NCI-H1436 (cell line): ENCODE data around the gene EPS8L3.
A peak's percentile ranks its signal among the peaks of the same experiment; 100 is the strongest.
"Not testable (repeated sequence)": the region's sequence is repeated elsewhere in the genome, so short reads cannot be mapped to it uniquely, and the experiment has no call there.

Experiments used
- DNase-seq: peaks from one replicate; lab custom pipeline; 2025; lab: John Stamatoyannopoulos, UW

Gene EPS8L3, protein sequence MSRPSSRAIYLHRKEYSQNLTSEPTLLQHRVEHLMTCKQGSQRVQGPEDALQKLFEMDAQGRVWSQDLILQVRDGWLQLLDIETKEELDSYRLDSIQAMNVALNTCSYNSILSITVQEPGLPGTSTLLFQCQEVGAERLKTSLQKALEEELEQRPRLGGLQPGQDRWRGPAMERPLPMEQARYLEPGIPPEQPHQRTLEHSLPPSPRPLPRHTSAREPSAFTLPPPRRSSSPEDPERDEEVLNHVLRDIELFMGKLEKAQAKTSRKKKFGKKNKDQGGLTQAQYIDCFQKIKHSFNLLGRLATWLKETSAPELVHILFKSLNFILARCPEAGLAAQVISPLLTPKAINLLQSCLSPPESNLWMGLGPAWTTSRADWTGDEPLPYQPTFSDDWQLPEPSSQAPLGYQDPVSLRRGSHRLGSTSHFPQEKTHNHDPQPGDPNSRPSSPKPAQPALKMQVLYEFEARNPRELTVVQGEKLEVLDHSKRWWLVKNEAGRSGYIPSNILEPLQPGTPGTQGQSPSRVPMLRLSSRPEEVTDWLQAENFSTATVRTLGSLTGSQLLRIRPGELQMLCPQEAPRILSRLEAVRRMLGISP

DNA sequence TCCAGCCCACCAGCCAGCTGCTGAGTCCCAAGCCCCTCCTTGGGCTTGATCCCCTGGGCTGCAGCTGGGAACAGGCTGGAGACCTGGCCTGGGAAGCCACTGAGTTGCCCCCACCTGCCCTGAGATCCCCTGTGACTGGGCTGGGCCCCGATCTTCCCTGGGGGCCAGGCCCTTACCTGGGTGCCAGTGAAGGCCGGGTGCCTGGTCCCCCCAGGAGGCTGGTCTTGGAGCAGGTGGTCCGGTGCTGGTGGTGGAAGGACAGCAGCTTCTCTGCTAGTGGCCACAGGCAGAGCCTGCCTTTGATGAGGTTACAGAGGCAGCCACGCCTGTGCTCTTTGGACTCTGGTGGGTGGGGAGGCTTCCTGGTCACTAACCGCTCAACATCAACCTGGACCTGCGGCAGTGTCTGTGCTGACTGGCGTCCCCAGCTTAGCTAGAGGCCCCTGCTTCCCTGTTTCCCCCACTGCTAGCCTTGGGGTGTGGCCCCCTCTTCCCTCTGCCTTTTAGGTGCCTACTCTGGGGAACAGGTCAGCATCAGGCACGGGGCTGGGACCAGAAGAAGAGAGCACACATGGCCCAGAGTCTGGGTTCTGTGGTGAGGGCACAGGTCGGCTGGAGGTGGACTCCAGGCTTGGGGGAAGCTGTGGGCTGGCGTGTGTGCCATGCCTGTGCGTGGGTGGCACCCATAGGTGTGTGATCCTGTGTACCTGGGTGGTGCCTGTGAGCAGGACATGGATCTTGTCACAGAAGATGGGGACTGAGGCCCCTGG, at the start of gene EPS8L3:
Gene EPS8L3 (minus strand): TSS at position 278 of the 770 bp plus-strand sequence. CDS start 2,174 bp downstream, outside the sequence.
- no peak for DNase-seq

DNA sequence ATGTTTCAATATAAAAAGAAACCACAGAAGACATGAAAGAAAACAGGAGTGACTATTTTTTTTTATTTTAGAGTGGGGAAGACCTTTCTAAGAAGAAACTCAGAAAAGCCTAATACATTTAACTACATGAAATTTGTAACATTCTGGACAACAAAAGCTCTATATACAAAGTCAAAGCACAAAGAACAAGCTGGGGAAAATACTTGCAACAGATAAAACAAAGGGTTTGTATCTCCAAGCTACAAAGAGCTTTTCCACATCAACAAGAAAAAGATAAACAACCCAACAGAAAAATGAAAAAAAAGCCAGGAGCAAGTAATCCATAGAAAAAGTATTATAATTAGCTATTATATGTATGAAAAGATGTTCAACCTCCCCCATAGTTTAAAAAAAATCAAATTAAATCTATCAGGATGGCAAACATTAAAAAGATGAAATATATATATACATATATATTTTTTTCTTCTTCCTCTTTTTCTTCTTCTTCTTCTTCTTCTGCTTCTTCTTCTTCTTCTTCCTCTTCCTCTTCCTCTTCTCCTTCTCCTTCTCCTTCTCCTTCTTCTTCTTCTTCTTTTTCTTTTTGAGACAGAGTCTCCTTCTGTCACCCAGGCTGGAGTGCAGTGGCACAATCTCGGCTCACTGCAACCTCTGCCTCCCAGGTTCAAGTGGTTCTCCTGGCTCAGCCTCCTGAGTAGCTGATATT, 49.1 kb upstream of the EPS8L3 start:
- no peak for DNase-seq

DNA sequence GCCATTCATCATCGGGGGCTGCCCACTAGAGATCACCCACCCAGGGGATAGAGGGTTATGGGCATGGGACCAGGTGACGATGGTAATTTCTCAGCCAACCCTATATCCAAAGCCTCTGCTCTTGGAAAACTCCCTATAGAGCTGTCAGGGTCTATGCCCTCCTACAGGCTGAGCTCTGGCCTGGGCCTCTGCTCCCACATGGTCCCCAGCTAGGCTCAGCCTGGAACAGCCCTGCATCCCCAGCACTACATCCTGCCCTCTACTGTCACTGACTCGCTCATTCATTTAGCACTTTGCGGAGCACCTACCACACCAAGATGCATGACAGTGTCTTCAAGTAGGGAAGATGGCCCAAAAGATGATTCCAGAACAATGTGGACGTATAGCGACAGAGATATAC, 45.0 kb upstream of the EPS8L3 start:
- no peak for DNase-seq

DNA sequence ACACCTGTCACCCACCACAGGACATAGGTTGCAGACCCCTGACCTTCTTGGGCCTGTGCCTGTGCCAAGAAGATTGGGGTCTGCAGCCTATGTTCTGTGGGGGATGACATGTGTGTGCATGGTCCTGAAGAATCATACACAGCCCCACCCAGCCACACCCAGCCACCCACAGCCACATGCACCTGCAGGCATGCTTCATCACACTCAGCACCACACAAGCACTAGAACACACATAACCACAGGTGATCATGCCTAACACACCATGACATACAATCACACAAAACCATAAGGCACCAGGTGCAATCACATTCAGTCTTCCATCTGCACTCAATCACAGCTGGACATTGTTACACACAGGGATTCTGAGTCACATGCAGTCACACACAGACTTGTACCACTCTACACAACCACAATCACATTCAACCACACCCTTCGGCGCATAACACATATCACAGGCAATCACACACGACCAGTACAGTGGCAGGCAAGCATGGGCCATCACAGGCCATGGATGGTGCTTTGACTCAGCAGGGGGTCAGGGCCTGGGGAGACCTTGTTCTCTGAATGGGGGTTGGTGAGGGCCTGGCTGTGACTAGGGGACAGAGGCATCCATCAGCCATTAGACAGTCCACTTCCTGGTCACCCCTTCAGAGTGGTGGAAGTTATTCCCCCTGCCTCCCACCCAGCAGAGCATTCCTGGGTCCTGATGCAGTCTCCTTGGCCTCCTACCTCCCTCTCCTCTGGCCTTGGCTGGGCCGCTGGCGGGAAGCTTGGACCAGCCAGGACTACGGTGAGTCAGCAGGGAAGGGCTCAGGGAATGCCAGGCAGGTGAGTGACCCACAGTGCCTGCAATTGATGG, 44.3 kb upstream of the EPS8L3 start:
- DNase-seq, result no peak

DNA sequence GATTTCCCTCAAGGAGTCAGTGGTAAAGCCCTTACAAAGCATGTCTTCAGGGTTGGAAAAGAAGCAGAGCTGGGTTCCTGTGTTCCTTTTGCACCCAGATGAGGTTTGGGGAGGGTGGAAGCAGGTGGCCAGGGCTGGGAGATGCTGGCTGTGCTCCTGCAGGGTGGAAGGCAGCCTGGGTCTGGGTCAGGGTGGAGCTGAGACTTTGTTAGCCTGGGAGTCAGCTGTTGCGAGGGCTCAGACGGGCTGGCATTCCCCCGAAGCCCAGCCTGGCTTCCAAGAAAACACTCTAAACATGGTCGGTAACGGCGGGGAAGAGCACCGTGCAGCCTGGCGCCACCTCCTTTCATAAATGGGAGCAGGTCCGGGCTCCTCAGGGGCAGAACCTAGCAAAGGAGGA, 43.7 kb upstream of the EPS8L3 start:
- no peak for DNase-seq

DNA sequence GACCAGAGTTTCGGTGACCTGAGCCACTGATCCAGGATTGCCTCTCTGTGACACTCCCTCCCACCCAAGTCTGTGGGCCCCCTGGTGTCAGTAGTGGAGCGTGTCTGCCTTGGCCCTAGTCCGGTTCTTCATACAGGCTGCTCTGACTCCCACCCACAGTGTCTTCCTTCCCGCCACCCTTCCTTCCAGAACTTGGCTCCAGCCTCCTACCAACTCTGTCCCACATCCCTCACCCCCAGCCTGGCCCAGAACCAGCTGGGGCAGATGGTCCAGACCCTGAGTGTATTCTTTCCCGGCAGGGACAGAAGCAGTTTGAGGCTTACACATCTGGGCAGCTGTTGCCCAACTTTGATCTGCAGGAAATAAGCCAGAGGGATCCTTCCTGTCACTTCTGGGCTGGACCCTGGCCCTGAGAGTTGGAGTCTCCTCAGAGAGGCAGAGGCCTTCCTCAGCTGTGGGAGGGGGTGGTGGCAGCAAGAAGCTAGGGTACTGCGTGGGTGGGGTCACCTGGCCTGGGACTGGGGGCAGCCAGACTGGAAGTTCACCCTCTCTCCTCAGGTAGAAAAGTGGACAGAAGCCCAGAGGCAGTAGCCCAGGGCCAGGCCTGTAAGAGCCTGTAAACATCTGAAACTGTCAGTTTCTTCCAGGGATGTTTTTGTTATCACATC, 43.1 kb upstream of the EPS8L3 start:
- DNase-seq, result no peak

DNA sequence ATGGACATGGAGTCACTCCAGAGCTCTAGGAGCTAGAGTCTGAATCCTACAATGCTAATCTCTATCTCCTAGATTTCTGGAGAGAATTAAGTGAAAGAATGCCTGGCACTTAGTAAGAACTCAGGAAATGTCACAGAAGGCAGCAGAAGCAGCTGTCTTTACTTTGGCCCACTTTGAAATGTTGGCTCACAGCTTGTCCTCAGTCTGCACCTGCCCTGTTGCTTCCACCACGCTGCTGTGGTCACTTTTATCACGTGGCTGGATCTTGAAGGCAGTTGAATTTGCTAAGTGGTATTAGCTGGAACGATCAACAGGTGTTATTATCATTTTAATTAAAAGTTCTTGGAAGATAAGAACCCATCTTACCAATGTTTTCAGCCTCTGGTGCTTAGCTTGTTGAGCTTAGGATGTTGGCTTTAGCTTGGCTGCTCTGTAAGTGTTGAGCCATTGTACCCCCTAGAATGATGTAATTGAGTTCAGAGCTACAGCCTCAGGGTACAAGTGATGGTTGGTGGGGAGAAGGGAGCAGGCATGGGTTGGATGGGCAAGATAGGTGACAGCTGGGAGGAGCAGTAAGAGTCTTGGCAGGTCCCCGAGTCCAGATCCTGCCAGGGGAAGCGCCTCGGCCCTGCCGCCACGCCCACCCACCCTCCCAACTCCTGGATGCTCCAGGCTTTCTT, 41.9 kb upstream of the EPS8L3 start:
- no peak for DNase-seq

DNA sequence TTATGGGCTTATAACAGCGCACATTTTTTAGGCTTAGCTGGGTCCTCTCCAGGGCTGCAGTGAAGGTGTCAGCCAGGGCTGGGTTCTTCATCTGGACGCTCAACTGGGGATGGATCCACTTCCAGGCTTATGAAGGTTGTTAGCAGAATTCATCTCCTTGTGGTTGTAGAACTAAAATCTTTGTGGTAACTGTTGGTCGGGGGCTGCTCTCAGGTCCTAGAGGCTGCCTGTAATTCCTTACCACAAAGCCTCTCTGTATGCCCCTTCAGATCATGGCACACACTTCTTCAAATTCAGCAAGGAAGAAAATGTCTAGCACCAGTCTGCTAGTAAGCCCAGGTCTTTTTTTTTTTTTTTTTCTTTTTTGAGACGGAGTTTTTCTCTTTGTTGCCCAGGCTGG, 40.9 kb upstream of the EPS8L3 start:
- no peak for DNase-seq

DNA sequence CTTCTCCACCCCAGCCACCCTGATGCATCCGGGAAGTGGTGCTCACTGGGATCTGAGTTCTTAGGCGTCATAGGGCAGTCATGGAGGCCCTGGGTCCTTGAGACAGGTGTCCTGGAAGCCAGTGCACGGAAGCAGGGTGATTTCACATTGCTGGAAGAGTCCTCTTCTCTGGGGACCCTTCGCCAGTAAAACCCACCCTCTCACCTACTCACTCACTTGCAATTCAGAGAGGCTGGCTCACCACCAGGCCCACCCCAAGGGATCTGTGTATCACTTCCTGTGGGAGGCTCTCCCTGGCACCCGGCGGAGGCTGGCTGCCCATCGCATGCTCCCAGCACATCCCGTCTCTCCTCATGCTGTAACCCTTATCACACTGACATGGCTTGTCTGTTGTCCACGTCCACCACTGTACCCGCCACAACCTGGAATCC, 40.2 kb upstream of the EPS8L3 start:
- DNase-seq, result peak; percentile 52

DNA sequence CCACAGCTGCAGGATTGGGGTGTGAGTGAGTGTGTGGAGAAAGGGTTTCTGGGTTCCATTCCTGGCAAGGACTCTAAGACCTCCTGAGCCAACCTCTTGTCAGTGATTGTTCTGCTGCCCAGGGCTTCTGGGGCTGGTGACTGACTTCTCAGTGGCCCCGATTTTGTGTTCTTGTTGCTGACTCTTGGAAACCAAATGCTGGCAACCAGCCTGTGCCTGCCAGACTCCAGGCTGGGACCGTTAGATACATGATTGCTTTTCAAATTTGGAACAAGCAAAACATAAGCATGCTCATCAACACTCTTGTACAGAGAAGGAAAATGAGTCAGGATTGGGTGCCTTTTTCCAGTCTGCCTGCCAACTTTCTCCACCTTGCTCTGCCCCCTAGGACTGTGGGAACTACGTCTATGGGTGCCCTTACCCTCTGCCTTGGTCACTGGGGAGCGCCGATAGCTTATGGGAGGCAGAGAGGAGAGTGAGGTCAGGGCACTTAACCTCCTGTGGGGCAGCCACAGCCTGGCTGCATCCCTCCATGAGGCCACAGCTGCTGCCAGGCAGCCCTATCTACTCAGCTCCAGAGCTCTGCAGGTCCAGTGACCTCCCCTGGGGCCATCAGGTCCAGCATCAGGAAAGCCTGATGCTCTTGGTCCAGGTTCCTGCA, 39.3 kb upstream of the EPS8L3 start:
- no peak for DNase-seq

DNA sequence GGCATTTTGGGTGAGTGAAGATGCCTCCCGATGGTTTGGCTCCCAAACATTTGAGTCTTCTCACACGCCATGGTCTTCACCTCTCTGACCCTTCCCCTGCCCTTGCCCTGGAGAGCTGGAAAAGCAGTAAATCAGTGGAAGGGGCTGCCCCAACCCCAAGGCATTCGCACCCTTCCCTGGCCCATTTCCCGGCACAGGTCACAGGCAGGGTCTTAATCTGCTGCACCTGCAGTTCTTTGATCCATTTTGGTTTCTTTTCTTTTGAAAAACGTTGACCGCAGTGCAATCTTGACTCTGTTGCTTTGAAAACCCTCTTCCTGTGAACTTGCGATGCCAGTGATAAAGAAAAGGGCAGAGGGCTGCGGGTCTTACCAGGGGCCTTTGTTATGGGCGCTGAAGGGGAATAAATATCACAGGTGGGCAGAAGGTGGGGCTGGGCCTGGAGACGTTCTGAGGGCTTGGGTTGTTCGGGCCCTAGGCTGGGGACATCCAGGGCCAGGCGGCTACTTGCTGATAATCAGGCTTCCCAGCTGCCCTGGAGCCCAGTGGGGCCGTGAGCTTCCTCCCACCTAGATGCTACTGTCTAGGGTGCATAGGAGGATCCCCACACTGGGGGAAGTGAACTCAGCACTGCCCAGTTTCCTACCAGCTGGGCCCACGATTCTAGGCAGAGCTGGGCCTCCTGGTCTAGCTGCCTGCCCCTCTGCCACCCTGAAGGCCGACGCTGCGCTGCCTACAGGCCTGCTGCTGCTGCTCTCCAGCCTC, 38.6 kb upstream of the EPS8L3 start:
- DNase-seq, result no peak

DNA sequence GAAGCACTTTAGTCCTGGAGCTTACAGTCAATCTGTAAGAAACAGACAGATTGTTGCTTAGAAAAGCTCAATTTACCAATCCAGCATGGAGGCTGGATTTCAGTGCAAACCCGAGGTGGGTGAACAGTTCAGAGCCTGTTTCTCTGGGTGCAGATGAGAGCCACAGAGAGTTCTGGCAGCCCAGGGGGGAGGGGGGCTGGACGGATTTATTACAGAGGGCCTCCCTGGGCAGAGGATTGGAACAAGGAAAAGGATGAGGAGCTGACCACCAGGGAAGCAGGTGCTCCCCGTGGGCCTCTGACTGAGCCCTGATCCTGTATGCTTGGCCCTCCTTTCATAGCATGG, 38.0 kb upstream of the EPS8L3 start:
- DNase-seq, result no peak

DNA sequence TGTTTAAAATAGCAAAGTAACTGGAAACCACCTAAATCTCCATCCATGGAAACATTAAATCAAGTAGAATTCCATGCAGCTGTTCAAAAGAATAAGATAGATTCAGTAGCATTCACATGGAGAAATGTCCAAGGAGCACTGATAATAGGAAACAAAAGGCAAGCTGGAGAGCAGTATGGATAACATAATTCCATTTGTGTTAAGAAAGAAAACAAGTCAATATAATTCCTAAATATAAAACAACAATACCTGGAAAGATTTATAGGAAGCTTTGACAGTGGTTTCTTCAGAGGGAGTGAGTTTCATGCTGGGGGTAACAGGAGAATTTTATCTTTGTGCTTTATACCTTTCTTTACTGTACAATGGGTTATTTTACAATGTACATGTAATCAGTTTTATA, 36.6 kb upstream of the EPS8L3 start:
- no peak for DNase-seq

DNA sequence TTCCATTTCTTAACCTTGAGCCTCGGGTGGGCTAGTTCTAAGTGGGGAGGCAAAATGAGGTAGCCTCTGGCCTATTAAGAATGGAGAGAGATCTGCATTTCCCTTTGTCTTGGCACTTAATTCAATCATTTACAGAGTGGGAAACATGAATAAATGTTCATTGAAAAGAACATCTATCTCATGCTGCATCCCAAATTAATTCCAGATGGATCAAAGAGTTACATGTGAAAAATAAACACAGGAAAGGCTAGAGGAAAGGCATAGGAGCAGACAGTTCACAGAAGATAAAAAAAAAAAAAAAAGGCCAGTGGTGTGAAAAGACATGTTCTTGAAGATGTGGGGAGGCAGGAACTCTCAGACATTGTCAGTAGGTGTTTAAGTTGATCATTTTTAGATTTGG, 35.7 kb upstream of the EPS8L3 start:
- no peak for DNase-seq

DNA sequence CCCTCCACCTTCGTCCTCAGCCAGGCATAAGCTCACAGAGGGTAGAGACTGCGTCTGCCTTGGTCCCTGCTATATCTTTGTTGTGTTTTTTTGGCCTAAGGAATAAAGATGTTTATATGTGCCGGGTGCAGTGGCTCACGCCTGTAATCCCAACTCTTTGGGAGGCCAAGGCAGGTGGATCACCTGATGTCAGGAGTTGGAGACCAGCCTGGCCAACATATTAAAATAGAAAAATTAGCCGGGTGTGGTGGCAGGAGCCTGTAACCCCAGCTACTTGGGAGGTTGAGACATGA, 33.5 kb upstream of the EPS8L3 start:
- DNase-seq, result not testable (repeated sequence)

DNA sequence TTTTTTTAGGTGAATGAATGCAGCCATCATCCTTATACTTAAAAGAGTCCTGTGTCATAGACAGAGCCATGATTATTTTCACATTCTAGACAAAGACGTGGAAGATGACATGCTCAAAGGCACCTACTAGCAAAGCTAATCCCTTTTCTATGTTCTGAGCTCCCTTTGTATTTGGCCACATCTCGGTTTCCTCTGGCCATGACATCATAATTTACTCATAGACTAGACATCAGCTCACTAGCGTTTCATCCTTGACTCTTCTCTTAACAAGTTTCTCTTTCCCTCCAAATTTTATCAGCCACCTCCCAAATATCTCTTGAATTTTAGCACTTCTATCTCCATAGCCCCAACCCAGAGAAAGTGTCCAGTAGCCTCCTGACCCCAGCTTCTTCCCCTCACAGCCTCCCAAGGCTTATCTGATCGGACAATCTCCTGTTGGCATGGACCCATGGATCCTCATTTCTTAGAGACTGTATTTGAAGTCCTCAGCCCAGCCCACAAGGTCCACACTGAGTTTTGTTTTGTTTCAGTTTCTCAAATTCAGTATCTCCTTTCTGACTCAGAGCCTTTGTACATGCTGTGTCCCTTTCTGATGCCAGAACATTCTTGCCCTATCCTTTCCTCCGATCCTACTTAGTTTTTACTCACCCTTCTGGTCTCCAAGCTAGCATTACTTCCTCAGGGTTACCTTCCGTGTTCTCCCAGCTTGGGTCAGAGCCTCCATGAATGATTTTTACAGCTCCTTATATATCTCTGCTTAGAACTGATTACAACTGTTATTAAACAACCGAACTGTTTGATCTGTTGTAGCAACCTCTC, 33.0 kb upstream of the EPS8L3 start:
- DNase-seq, result no peak

DNA sequence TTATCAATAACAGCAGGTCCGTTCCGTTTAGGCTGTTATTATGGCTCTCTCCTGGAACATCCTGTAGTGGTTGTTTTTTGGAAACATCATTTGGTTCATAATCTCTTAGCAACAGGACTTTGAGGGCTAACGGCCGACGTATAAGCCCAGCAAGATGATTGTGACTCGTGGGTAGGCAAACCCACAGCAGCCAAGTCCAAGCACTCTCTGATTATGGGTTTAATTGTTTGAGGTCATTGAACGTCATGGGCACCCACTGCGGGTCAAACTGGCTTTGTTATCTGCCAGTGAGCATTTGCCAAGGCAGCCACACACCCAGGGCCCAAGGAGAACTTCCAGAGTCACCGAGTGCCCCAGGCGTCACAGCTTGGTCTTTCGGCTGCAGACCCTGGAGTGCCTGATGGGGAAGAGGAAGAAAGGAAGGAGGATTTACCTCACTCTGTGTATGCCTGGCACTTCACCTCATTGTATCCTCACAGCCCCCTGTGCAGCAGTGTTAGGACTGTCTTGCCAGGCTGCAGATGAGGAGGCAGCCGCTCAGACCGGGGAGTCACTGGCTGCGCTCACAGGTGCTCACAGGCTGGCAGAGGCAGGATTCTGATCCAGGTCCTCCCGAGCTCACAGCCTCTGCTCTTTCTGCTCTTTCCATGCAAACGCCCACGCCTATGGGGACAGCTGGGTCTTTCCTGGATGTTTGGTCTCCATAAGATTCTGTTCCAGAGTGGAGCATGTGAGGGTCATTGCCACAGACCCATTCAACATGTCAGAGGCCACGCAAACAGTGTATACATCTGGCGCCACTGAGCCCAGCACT, 30.8 kb upstream of the EPS8L3 start:
- DNase-seq, result no peak
